Measurements from ENCODE around the gene THEMIS.

- no peak for TF ChIP-seq CTCF (conservative IDR thresholded peaks at IDR 0.05; ENCODE audit: low read depth, low read length)
- no peak for TF ChIP-seq POLR2A (IDR thresholded peaks at IDR 0.05; ENCODE audit: low read depth, low read length)
- no peak for TF ChIP-seq CHD1 (IDR thresholded peaks at IDR 0.05; ENCODE audit: low read depth, low read length)
- no peak for TF ChIP-seq FOS (IDR thresholded peaks at IDR 0.05; ENCODE audit: low read depth, low read length)
- peak; percentile 80 for TF ChIP-seq MAFK (IDR thresholded peaks at IDR 0.05; ENCODE audit: low read depth, low read length)
- TF ChIP-seq CEBPB (IDR thresholded peaks at IDR 0.05; ENCODE audit: low read depth, low read length) = no peak
- no peak for TF ChIP-seq ELK1 (IDR thresholded peaks at IDR 0.05; ENCODE audit: borderline replicate concordance, low read depth, low read length)
- TF ChIP-seq USF2 (IDR thresholded peaks at IDR 0.05; ENCODE audit: low read depth, low read length) = no peak
- TF ChIP-seq SMC3 (IDR thresholded peaks at IDR 0.05; ENCODE audit: low read depth, low read length) = no peak
- no peak for TF ChIP-seq MXI1 (IDR thresholded peaks at IDR 0.05; ENCODE audit: borderline replicate concordance, low read depth, low read length)
- TF ChIP-seq RAD21 (IDR thresholded peaks at IDR 0.05; ENCODE audit: low read length) = no peak
- TF ChIP-seq BHLHE40 (IDR thresholded peaks at IDR 0.05; ENCODE audit: low read depth, low read length) = no peak
- no peak for TF ChIP-seq RFX5 (IDR thresholded peaks at IDR 0.05; ENCODE audit: low read depth, low read length)
- TF ChIP-seq MAZ (IDR thresholded peaks at IDR 0.05; ENCODE audit: borderline replicate concordance, low read depth, low read length) = no peak
Observed at GRCh38 chr6:127917766-127918165, 16.9 kb upstream of the THEMIS start.

All from IMR-90 (cell line).